HFFc6 (cell line): ENCODE data around the gene LSM4. TPM values are rescaled to one million over a fixed set of nuclear protein-coding genes. Genes with fewer than 3 reads are reported as not detected.
A peak's percentile ranks its signal among the peaks of the same experiment; 100 is the strongest.

Source experiments
- DNase-seq: peaks from one replicate; pipeline ENCODE4 v3.0.0-alpha.2; 2018
- H3K27ac Mint-ChIP-seq: 2 replicates; pipeline ENCODE4 v1.8.0; 2020; ENCODE audit warnings: mild to moderate bottlenecking, mixed read lengths
- H3K27me3 Mint-ChIP-seq: 2 replicates; pipeline ENCODE4 v1.8.0; 2021; ENCODE audit warnings: mild to moderate bottlenecking, moderate library complexity, mixed read lengths; ENCODE audit not compliant: insufficient read depth
- H3K36me3 Mint-ChIP-seq: 2 replicates; pipeline ENCODE4 v1.8.0; 2021; ENCODE audit warnings: low read depth, mixed read lengths
- H3K4me1 Mint-ChIP-seq: 2 replicates; pipeline ENCODE4 v1.8.0; 2020; ENCODE audit warnings: low read depth, mixed read lengths
- H3K4me3 Mint-ChIP-seq: 2 replicates; pipeline ENCODE4 v1.8.0; 2020; ENCODE audit warnings: mild to moderate bottlenecking, moderate library complexity, mixed read lengths
- H3K9me3 Mint-ChIP-seq: 2 replicates; pipeline ENCODE4 v1.8.0; 2020; ENCODE audit warnings: mild to moderate bottlenecking, mixed read lengths
- total RNA-seq, 6 experiments: library from RNA; stranded (reverse); fragmentation: NEBNext Ultra II Directional; extraction: Animal tissue kit (Norgen Biotek cat#: 25700); gene quantifications; 2 replicates in 1 of 6; 3 replicates in 5 of 6; pipeline ENCODE4 v1.2.3, GENCODE V29; 2021
- TF ChIP-seq, protein P1 (sequence below): fragments of 200-600 bp; sonication (generic); IDR thresholded peaks from 2 replicates; pipeline ENCODE4 v1.5.0; 2021; ENCODE audit warnings: antibody characterized with exemption, mild to moderate bottlenecking

LSM4 gene
- total RNA-seq, 6 experiments from 2014 or later: 175 to 217 (median 202) TPM

DNA sequence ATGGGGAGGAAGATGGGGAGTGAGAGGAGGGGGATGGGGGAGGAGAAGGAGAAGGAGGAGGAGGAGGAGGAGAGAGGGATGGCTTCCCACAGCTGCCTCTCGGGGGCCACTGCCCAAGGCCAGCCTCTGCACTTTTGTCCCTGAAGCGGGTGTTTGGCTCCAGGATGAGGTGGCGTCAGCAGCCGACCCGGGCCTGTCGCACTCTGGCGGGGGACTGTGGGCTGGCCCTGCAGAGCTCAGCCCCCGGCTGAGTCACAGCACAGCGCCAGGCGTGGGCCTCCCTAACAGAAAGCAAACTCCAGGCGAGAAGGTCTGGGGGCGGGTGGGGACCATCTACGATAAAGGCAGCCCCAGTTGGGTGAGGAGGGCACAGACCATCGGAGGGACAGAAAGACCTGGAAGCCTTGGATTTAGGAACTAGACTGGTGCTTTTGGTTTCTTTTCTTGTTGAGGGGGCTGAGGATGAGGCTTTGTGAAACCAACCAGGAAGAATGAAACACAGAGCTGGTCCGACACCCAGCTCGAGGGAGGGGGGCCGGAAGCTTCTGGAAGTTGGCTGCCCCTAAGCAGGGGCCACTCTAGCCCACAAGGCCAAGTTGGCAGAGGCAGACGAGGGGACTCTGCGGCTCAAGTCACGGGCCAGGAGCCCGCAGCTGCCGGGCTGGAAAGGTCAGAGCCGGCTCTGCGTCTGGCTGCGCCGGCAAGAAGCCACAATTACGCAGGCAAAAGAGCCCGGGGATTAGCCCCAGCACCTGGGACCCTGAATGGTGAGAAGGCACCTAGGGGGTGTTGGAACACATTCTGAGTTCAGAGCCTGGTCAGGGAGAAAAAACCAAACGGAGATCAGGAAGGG, 18.2 kb downstream of the LSM4 start:
- DNase-seq: peak; percentile 75
- H3K4me1 Mint-ChIP-seq: peaks cover 36% of the 10 kb centered on the region
- TF ChIP-seq, protein P1, sequence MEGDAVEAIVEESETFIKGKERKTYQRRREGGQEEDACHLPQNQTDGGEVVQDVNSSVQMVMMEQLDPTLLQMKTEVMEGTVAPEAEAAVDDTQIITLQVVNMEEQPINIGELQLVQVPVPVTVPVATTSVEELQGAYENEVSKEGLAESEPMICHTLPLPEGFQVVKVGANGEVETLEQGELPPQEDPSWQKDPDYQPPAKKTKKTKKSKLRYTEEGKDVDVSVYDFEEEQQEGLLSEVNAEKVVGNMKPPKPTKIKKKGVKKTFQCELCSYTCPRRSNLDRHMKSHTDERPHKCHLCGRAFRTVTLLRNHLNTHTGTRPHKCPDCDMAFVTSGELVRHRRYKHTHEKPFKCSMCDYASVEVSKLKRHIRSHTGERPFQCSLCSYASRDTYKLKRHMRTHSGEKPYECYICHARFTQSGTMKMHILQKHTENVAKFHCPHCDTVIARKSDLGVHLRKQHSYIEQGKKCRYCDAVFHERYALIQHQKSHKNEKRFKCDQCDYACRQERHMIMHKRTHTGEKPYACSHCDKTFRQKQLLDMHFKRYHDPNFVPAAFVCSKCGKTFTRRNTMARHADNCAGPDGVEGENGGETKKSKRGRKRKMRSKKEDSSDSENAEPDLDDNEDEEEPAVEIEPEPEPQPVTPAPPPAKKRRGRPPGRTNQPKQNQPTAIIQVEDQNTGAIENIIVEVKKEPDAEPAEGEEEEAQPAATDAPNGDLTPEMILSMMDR: no peak
- 0 out of 2 replicates have a peak, but pooled peaks cover 3% of the 10 kb centered on the region for H3K9me3 Mint-ChIP-seq
- peaks cover 8% of the 10 kb centered on the region; the same call in 1 of the 2 replicates for H3K36me3 Mint-ChIP-seq
- peak overlapping the region; percentile 100 for H3K27ac Mint-ChIP-seq
- H3K4me3 Mint-ChIP-seq: peak overlapping the region; percentile 90
- peaks cover 1% of the 10 kb centered on the region; the same call in 1 of the 2 replicates for H3K27me3 Mint-ChIP-seq

DNA sequence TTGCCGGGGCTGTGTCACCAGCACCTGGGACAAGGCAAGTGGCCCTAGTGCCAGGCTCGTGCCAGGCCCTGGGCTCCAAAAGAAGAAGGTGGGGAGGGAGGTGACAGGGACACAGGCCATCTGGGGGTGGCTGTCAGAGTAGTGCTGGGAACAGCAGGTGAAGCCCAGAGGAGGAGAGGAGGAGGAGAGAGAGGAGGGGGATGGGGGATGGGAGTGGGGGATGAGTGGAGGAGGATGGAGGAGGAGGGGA, 18.7 kb downstream of the LSM4 start:
- TF ChIP-seq, protein P1: no peak
- Mint-ChIP-seq H3K4me1 (peaks cover 39% of the 10 kb centered on the region), H3K27me3 (peaks cover 1% of the 10 kb centered on the region; the same call in 1 of the 2 replicates), H3K9me3 (0 out of 2 replicates have a peak, but pooled peaks cover 3% of the 10 kb centered on the region), H3K4me3 (peak overlapping the region; percentile 90; the same call in 1 of the 2 replicates), H3K27ac (peak overlapping the region; percentile 100), H3K36me3 (peaks cover 8% of the 10 kb centered on the region; the same call in 1 of the 2 replicates)
- no peak for DNase-seq

DNA sequence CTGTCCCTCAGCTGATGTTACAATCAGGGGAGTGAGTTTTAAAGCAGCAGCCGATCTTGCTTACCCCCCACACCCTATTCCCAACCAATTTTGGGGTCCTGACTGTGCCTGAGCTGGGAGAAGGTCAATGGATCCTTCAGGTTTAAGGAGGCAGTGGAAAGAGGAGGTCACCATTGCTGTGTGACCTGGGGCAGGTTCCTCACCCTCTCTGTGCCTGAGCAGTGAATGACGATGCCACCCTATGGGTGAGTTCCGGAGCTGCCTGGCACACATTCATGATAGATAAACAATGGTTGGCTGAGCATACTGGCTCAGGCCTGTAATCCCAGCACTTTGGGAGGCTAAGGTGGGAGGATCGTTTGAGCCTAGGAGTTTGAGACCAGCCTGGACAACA, 21.2 kb downstream of the LSM4 start:
- H3K27ac Mint-ChIP-seq: peak overlapping the region; percentile 98; the same call in 1 of the 2 replicates
- peaks cover 64% of the 10 kb centered on the region for H3K4me1 Mint-ChIP-seq
- no peak for DNase-seq
- 0 out of 2 replicates have a peak, but pooled peaks cover 3% of the 10 kb centered on the region for H3K9me3 Mint-ChIP-seq
- TF ChIP-seq, protein P1: peak; percentile 21; the same call in 1 of the 2 replicates
- peaks cover under 1% of the 10 kb centered on the region; the same call in 1 of the 2 replicates for H3K27me3 Mint-ChIP-seq
- H3K4me3 Mint-ChIP-seq: no peak overlapping the region
- H3K36me3 Mint-ChIP-seq: peaks cover 3% of the 10 kb centered on the region; the same call in 1 of the 2 replicates

DNA sequence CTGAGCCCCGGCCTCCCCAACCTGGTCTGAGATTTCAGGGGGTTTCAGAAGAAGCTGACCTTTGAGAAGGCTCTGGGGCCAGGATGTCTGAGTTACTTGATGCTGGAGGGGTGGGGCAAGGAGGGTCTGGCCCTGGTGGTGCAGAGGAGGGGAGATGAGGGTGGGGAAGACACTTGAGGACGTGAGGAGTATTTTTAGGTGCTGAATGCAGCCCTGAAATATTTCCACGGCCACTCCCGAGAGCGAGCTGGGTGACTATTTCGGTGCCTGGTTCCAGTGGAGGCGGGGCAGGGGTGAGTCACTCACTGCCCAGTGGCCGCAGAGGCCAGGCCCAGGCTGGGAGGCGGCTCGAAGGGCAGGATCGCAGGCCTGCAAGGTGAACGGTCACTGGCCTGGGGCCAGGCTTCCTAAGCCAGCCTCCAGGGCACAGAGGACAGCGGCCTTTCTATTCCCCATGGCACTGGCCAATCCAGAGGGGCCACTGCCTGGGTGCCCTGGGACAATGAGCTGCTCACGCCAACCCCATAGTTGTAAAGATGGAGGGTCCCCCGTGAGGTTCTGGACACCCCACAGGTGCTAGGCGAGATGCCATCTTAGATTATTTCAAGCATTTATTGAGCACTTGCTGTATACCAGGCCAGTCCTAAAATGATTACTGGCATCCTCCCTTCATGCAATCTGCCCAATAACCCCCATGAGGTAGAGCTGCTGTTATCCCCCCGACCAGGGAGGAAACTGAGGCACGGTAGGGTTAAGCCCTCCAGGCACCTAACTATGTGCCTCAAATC, 21.8 kb downstream of the LSM4 start:
- Mint-ChIP-seq H3K4me1 (peaks cover 66% of the 10 kb centered on the region), H3K27ac (peak overlapping the region; percentile 98), H3K27me3 (no peaks in the 10 kb centered on the region; the same call in 1 of the 2 replicates), H3K4me3 (peak overlapping the region; percentile 49), H3K9me3 (0 out of 2 replicates have a peak, but pooled peaks cover 3% of the 10 kb centered on the region), H3K36me3 (no peaks in the 10 kb centered on the region)
- TF ChIP-seq, protein P1: no peak
- DNase-seq: peak; percentile 81

DNA sequence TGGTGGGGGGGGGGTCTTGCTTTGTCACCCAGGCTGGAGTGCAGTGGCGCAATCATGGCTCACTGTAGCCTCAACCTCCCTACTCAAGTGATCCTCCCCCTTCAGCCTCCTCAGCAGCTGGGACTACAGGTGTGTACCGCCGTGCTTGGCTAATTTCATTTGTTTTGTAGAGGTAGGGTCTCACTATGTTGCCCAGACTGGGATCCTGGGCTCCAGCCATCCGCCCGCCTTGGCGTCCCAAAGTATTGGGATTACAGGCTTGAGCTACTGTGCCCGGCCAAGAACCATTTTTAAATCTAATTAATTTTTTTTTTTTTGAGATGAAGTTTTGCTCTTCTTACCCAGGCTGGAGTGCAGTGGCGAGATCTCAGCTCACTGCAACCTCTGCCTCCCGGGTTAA, 23.2 kb downstream of the LSM4 start:
- TF ChIP-seq, protein P1: no peak
- no peak overlapping the region for H3K27ac Mint-ChIP-seq
- no peaks in the 10 kb centered on the region for H3K36me3 Mint-ChIP-seq
- peaks cover 59% of the 10 kb centered on the region for H3K4me1 Mint-ChIP-seq
- H3K27me3 Mint-ChIP-seq: no peaks in the 10 kb centered on the region; the same call in 1 of the 2 replicates
- no peak for DNase-seq
- 0 out of 2 replicates have a peak, but pooled peaks cover 3% of the 10 kb centered on the region for H3K9me3 Mint-ChIP-seq
- no peak overlapping the region for H3K4me3 Mint-ChIP-seq
